ENCODE results near the gene KHK. TPM values are rescaled to one million over a fixed set of nuclear protein-coding genes. Genes with fewer than 3 reads are reported as not detected.

The KHK gene
- total and polyA plus RNA-seq, 9 of the 15 experiments (the other 6 are each of a cell fraction or from before 2014, with no cell fraction given): 1.5 to 10.7 (median 5.2) TPM

DNA sequence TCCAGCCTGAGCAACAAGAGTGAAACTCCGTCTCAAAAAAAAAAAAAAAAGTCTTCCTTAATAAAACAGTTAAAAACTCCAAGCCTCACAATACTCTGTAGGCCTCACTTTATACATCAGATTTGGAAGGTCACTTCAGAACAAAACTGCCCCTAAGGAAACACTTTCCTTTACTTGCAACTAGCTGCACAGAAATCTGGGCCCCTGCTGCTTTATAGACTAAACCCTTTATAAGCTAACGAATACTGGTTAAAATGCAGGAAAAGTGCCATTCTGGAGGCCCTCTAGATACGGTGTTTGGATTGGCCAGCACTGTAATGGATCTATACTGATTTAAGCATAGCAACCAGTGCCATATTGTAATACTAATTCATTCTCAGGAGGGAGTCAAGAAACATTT is 38.5 kb downstream of the KHK start:
- Histone ChIP-seq H3K36me3 (ENCODE audit: control insufficient read depth, insufficient read depth, low read length) (peaks cover 8% of the 10 kb centered on the region; the same call in 1 of the 3 replicates), H3K4me2 (ENCODE audit: insufficient read depth, low read length) (no peak overlapping the region), H3K4me3 (no peak overlapping the region), H3K79me2 (ENCODE audit: control insufficient read depth, insufficient read depth, low read length) (no peaks in the 10 kb centered on the region), H3K9ac (ENCODE audit: insufficient read depth in 1 of 2, low read depth in 2 of 2, low read length in 2 of 2) (no peak overlapping the region), H3K9me1 (ENCODE audit: control insufficient read depth, insufficient read depth, low read length) (no peaks in the 10 kb centered on the region), H3K27me3 (ENCODE audit: control insufficient read depth in 2 of 2, insufficient read depth in 2 of 2, low read length in 2 of 2) (peaks cover 7% of the 10 kb centered on the region in 2 experiments; a peak in 4 of 5 replicates), H2AFZ (ENCODE audit: low read depth, low read length) (no peak overlapping the region), H3K9me3 (replicated peaks; ENCODE audit: control insufficient read depth, insufficient read depth, low read depth, low read length) (no peaks in the 10 kb centered on the region), H3K4me1 (replicated peaks in 1 of 2; ENCODE audit: control insufficient read depth in 2 of 2, insufficient read depth in 2 of 2, low read length in 2 of 2) (peaks cover 10 to 12% of the 10 kb centered on the region in 2 experiments; a peak in 4 of 5 replicates), H4K20me1 (replicated peaks; ENCODE audit: control insufficient read depth, insufficient read depth, low read length) (no peaks in the 10 kb centered on the region; the same call in 1 of the 2 replicates), H3K27ac (ENCODE audit: extremely low read depth, low read depth, low read length) (no peak overlapping the region)
- no TSS peak for BruUV-seq (replicated peaks)
- ATAC-seq (no peak), FAIRE-seq (no peak), DNase-seq (ENCODE audit: extremely low read depth in 1 of 4, low spot score in 3 of 4) (no peak)
- WGBS (ENCODE audit: insufficient coverage, low coverage, missing lambda C conversion rate): 19% methylated on average over 2 of the region's 3 CpGs
- ChIA-PET POLR2A (interaction anchor here (0.7 to 4.1 kb wide), 4 partner anchors 9 to 92 kb away, joined by 3 to 17 read pairs (median 8); partner anchors contain the start of genes CAD and PREB), CTCF (ENCODE audit: low intra/inter-chr PET ratio) (no interaction called here)
- intact Hi-C loops (cut with micrococcal nuclease): no loop called here
- in situ Hi-C loops (cut with MboI): no loop called here
- TF ChIP-seq E4F1 (CRISPR knock-in tag; IDR thresholded peaks at IDR 0.05; ENCODE audit: borderline replicate concordance) (no peak), ZNF707 (CRISPR knock-in tag; conservative IDR thresholded peaks at IDR 0.05) (no peak), U2AF2 (optimal IDR thresholded peaks at IDR 0.05; ENCODE audit: low read depth, low read length) (no peak), ESRRB (CRISPR knock-in tag; IDR thresholded peaks at IDR 0.05; ENCODE audit: borderline replicate concordance) (no peak), ILK (tag; IDR thresholded peaks at IDR 0.05; ENCODE audit: borderline replicate concordance, low read depth) (no peak), RBM22 (IDR thresholded peaks at IDR 0.05; ENCODE audit: low read depth, low read length, poor library complexity, severe bottlenecking) (no peak), WHSC1 (IDR thresholded peaks at IDR 0.05; ENCODE audit: low read length) (no peak)
- TF ChIP-seq, protein P1, sequence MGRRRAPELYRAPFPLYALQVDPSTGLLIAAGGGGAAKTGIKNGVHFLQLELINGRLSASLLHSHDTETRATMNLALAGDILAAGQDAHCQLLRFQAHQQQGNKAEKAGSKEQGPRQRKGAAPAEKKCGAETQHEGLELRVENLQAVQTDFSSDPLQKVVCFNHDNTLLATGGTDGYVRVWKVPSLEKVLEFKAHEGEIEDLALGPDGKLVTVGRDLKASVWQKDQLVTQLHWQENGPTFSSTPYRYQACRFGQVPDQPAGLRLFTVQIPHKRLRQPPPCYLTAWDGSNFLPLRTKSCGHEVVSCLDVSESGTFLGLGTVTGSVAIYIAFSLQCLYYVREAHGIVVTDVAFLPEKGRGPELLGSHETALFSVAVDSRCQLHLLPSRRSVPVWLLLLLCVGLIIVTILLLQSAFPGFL (CRISPR knock-in tag; IDR thresholded peaks at IDR 0.05): no peak
- TF ChIP-seq, protein P2, sequence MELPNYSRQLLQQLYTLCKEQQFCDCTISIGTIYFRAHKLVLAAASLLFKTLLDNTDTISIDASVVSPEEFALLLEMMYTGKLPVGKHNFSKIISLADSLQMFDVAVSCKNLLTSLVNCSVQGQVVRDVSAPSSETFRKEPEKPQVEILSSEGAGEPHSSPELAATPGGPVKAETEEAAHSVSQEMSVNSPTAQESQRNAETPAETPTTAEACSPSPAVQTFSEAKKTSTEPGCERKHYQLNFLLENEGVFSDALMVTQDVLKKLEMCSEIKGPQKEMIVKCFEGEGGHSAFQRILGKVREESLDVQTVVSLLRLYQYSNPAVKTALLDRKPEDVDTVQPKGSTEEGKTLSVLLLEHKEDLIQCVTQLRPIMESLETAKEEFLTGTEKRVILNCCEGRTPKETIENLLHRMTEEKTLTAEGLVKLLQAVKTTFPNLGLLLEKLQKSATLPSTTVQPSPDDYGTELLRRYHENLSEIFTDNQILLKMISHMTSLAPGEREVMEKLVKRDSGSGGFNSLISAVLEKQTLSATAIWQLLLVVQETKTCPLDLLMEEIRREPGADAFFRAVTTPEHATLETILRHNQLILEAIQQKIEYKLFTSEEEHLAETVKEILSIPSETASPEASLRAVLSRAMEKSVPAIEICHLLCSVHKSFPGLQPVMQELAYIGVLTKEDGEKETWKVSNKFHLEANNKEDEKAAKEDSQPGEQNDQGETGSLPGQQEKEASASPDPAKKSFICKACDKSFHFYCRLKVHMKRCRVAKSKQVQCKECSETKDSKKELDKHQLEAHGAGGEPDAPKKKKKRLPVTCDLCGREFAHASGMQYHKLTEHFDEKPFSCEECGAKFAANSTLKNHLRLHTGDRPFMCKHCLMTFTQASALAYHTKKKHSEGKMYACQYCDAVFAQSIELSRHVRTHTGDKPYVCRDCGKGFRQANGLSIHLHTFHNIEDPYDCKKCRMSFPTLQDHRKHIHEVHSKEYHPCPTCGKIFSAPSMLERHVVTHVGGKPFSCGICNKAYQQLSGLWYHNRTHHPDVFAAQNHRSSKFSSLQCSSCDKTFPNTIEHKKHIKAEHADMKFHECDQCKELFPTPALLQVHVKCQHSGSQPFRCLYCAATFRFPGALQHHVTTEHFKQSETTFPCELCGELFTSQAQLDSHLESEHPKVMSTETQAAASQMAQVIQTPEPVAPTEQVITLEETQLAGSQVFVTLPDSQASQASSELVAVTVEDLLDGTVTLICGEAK (IDR thresholded peaks at IDR 0.05): no peak
- TF ChIP-seq, protein P2 (CRISPR knock-in tag; IDR thresholded peaks at IDR 0.05): no peak
